Tibial nerve (tissue), 4 donors: ENCODE measurements around the gene SLX9. TPM values are rescaled to one million over a fixed set of nuclear protein-coding genes. Genes with fewer than 3 reads are reported as not detected.

Experiments used
- DNase-seq, 2 donors: peaks; one replicate each; pipeline ENCODE4 v3.0.0-alpha.2; 2019; ENCODE audit warnings: low spot score in 2 of 2
- H3K27ac ChIP-seq, 4 donors: fragments of 200-600 bp; sonication (generic) in 3 of 4; one replicate each; pipeline ENCODE4 v1.5.1; 2017 to 2019; ENCODE audit warnings: mild to moderate bottlenecking in 1 of 4
- H3K27me3 ChIP-seq, 2 donors: fragments of 200-600 bp; sonication (generic) in 1 of 2; one replicate each; pipeline versions ENCODE4 v1.5.1 to v1.6.0; 2017 to 2019
- H3K36me3 ChIP-seq, 3 donors: fragments of 200-600 bp; sonication (generic); one replicate each; pipeline ENCODE4 v1.5.1; 2018 to 2019
- H3K4me1 ChIP-seq, 4 donors: fragments of 200-600 bp; sonication (generic) in 3 of 4; one replicate each; pipeline ENCODE4 v1.5.1; 2017 to 2019
- H3K4me3 ChIP-seq, 4 donors: fragments of 200-600 bp; sonication (generic) in 3 of 4; one replicate each; pipeline ENCODE4 v1.5.1; 2017 to 2019; ENCODE audit warnings: mild to moderate bottlenecking in 1 of 4, moderate library complexity in 1 of 4
- H3K9me3 ChIP-seq, 4 donors: fragments of 200-600 bp; sonication (generic) in 3 of 4; one replicate each; pipeline ENCODE4 v1.5.1; 2017 to 2019
- EP300 ChIP-seq, 2 donors: sonication (generic); formaldehyde crosslinking; IDR thresholded peaks; one replicate each; pipeline ENCODE4 v1.6.1; 2017; ENCODE audit warnings: antibody characterized with exemption in 2 of 2, mild to moderate bottlenecking in 1 of 2
- POLR2A ChIP-seq, 2 donors: fragments of 450-650 bp; IDR thresholded peaks; one replicate each; pipeline ENCODE4 v1.6.1; 2017; ENCODE audit warnings: antibody characterized with exemption in 2 of 2, mild to moderate bottlenecking in 2 of 2, moderate library complexity in 2 of 2
- WGBS, 2 donors: methylation state at CpG; one replicate each; pipeline ENCODE4 v1.1.5; 2018; 5-methylcytosine and 5-hydroxymethylcytosine counted together
- total RNA-seq, 4 donors: library from RNA; depleted of rRNA; stranded (reverse); fragments of >200 nt; gene quantifications; one replicate each; pipeline ENCODE4 v1.1.0, GENCODE V29; 2016
- TF ChIP-seq, protein P1 (sequence below), 5 experiments: fragments of 200-600 bp in 3 of 5; fragments of 450-650 bp in 2 of 5; sonication (generic) in 3 of 5; IDR thresholded peaks; one replicate each; pipeline ENCODE4 v1.5.1; 2016 to 2019; ENCODE audit warnings: antibody characterized with exemption in 5 of 5, mild to moderate bottlenecking in 3 of 5, moderate library complexity in 2 of 5

SLX9 gene
- total RNA-seq, 4 donors from 2014 or later = 3.7 to 19.8 (median 13.3) TPM

DNA sequence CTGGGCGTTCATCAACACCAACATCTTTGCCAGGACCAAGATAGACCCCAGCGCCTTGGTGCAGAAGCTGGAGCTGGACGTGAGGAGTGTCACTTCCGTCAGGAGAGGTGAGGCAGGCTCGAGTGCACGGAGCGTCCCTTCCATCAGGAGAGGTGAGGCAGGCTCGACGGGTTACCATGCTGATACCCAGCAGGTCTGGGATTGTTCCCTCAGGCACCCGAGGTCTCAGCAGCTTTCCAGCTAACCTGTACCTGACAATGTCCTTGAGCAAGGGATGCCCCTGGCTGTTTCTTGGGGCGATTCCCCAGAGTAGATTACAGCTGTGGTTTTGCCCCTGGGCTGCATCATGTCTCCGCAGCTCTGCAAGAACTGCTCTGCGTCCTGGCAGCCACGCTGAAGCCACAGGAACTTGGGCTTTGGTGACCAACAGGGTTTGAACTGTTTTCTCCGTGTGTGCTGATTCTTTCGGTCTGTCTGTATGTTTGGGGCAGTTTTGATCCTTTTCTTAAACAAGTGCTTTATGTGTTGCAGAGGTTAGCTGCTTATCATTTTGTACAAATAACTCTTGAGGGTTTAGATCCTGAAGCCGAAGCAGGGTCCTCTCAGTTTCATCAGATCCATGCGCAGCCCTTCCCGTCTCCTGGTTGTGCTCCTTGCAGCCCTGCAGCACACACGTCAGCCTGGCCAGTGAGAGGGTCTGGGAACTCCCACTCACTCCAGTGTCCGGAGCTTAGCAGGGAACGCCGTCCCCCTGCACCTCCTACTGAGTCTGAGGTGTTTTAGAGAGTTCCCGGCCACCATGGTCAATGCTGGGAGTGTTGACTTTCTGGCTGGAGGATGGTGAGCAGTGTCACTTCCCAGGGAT, 4.1 kb downstream of the SLX9 start:
- H3K4me3 ChIP-seq = no peak overlapping the region
- no peak for DNase-seq
- peaks cover 0 to 58% (median 0%) of the 10 kb centered on the region in 3 donors for H3K36me3 ChIP-seq
- H3K27ac ChIP-seq = no peak overlapping the region
- no peak for TF ChIP-seq EP300 (IDR thresholded peaks at IDR 0.05)
- TF ChIP-seq, protein P1, sequence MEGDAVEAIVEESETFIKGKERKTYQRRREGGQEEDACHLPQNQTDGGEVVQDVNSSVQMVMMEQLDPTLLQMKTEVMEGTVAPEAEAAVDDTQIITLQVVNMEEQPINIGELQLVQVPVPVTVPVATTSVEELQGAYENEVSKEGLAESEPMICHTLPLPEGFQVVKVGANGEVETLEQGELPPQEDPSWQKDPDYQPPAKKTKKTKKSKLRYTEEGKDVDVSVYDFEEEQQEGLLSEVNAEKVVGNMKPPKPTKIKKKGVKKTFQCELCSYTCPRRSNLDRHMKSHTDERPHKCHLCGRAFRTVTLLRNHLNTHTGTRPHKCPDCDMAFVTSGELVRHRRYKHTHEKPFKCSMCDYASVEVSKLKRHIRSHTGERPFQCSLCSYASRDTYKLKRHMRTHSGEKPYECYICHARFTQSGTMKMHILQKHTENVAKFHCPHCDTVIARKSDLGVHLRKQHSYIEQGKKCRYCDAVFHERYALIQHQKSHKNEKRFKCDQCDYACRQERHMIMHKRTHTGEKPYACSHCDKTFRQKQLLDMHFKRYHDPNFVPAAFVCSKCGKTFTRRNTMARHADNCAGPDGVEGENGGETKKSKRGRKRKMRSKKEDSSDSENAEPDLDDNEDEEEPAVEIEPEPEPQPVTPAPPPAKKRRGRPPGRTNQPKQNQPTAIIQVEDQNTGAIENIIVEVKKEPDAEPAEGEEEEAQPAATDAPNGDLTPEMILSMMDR (IDR thresholded peaks at IDR 0.05) = no peak
- TF ChIP-seq POLR2A (IDR thresholded peaks at IDR 0.05) = no peak
- H3K9me3 ChIP-seq = no peaks in the 10 kb centered on the region
- no peaks in the 10 kb centered on the region for H3K27me3 ChIP-seq
- H3K4me1 ChIP-seq = peaks cover 0 to 35% (median 17%) of the 10 kb centered on the region in 4 donors
- 90 to 92% methylated on average over 24 of the region's 24 CpGs for WGBS, 2 donors

DNA sequence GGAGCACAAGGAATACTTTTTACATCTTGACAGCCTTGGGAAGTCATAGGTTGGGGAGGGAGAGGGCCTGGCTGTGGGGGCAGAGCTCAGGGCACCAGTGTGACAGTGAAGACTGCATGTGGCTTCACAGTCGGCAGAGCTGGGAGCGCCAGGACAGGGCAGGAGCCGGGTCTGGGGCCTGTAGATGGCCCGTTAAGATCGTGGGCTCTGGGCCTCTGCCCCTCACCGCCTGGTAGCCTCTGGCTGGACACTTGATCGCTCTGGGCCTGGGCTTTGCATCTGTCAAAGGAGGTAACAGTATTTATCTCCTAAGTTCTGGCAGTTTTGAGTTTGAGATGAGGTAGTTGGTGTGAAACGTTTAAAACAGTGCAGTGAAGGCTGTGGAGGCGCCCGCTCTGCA, 4.8 kb downstream of the SLX9 start:
- peaks cover 0 to 35% (median 12%) of the 10 kb centered on the region in 4 donors for H3K4me1 ChIP-seq

DNA sequence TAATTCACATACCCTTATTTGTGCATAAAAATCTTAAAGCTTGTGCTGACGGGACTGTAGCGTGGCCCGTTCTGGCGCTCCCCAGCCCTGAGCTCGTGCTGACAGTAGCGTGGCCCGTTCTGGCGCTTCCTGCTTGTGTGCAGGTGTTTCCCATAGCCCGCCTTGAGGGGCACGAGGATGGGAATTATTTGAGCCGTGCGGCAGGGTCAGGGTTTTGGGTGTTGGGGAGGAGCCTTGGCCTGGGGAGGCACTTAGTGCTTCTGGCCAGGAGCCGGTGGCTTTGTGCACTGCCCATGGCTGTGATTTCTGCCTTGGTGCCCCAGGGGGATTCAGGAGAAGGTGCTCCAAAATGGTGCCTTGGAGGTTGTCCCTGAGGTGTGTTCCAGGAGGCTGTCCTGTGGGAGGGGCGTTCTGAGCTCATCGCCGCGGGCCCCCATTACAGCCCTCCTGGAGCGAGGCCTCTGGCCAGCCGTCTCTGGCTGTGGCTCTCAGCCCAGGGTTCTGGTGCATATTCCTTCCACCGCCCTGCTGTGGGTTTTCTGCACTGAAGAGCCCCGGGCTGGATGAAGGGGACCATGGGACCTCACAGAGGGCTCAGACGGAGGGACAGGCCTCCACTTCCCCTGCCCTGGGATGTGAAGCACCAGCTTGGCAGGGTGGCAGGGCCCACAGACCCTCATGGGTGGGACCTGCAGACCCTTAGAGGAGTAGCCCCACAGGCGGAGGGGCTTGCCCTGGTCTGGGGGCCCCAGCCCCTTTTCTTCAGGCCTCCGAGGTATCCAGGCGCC, 6.6 kb downstream of the SLX9 start:
- Histone ChIP-seq H3K4me3 (no peak overlapping the region), H3K27me3 (no peaks in the 10 kb centered on the region), H3K36me3 (peaks cover 0 to 69% (median 0%) of the 10 kb centered on the region in 3 donors), H3K4me1 (peaks cover 0 to 32% (median 3%) of the 10 kb centered on the region in 4 donors), H3K9me3 (no peaks in the 10 kb centered on the region), H3K27ac (no peak overlapping the region)
- DNase-seq = no peak
- 84 to 86% methylated on average over 19 to 25 of the region's 25 CpGs for WGBS, 2 donors
- TF ChIP-seq EP300 (IDR thresholded peaks at IDR 0.05) = no peak

More for the DNA sequence above, 4.8 kb downstream of the SLX9 start:
- WGBS, 2 donors = 90 to 98% methylated on average over 5 to 10 of the region's 10 CpGs
- Histone ChIP-seq H3K27me3 (no peaks in the 10 kb centered on the region), H3K36me3 (peaks cover 0 to 65% (median 0%) of the 10 kb centered on the region in 3 donors), H3K4me3 (no peak overlapping the region), H3K9me3 (no peaks in the 10 kb centered on the region), H3K27ac (no peak overlapping the region)
- DNase-seq = no peak
- no peak for TF ChIP-seq EP300 (IDR thresholded peaks at IDR 0.05)
- TF ChIP-seq, protein P1 (IDR thresholded peaks at IDR 0.05) = no peak

DNA sequence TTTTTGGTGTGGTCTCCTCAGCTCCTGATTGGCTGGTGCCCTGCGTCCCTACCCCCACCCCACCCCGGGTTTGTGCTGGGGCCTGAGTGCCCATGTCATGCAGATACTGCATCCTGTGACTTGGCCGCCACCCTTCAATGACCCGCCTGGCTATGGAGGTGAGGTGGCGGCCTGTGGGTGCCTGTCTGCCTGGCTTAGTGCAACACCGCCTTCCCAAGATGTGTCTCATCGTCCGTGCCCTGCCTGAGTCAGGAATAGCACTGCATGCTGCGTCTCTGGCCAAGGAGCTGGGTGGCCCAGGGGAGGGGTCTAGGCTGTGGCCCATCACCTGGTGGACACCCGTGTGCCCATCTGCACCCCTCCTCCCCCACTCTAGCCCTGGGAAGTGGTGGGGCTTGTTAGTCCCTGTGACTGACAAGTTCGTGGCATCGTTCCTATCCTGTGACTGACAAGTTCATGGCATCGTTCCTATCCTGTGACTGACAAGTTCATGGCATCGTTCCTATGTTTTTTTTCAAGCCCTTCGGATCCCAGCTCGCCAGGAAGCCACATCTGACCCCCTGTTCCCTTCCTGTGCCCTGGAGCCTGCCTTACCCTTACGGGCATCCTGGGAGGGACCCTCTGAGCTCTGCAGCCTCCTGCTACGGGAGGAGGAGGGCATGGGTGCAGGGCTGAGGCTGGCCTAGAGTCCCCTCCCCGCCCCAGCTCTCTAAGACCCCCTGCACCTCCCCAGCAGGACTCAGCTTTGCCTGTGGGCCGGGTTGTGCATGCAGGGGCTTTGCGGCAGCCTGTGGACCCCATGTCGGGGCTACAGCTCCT, 7.5 kb downstream of the SLX9 start:
- TF ChIP-seq EP300 (IDR thresholded peaks at IDR 0.05) (no peak), POLR2A (IDR thresholded peaks at IDR 0.05) (no peak)
- TF ChIP-seq, protein P1 (IDR thresholded peaks at IDR 0.05) = no peak
- H3K36me3 ChIP-seq = peaks cover 0 to 73% (median 0%) of the 10 kb centered on the region in 3 donors

DNA sequence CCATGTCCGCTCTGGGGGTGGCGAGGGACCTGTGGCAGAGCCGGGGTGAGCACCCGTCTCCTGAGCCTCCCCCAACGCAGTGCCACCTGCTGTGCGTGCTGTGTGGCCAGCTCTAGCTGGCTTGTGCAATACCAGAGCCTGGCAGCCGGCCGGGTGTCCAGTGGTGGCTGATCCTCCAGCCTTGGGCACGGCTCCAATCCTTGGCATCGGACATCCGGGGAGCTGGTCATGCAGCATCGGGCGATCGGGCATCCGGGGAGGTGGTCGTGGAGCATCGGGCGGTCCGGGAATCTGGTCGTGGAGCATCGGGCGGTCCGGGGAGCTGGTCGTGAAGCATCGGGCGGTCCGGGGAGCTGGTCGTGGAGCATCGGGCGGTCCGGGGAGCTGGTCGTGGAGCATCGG, 8.1 kb downstream of the SLX9 start:
- TF ChIP-seq, protein P1 (IDR thresholded peaks at IDR 0.05) = no peak
- TF ChIP-seq POLR2A (IDR thresholded peaks at IDR 0.05) = no peak
- no peak for TF ChIP-seq EP300 (IDR thresholded peaks at IDR 0.05)

More for the DNA sequence above, 7.5 kb downstream of the SLX9 start:
- no peak overlapping the region for H3K27ac ChIP-seq
- DNase-seq = no peak
- peaks cover 0 to 23% (median 0%) of the 10 kb centered on the region in 4 donors for H3K4me1 ChIP-seq
- H3K27me3 ChIP-seq = no peaks in the 10 kb centered on the region
- H3K4me3 ChIP-seq = no peak overlapping the region
- WGBS, 2 donors = 81 to 82% methylated on average over 19 of the region's 22 CpGs
- no peaks in the 10 kb centered on the region for H3K9me3 ChIP-seq

More for the DNA sequence above, 8.1 kb downstream of the SLX9 start:
- peaks cover 0 to 17% (median 0%) of the 10 kb centered on the region in 4 donors for H3K4me1 ChIP-seq
- H3K36me3 ChIP-seq = peaks cover 0 to 71% (median 0%) of the 10 kb centered on the region in 3 donors
- H3K4me3 ChIP-seq = no peak overlapping the region
- no peaks in the 10 kb centered on the region for H3K27me3 ChIP-seq
- no peak for DNase-seq
- no peaks in the 10 kb centered on the region for H3K9me3 ChIP-seq
- H3K27ac ChIP-seq = no peak overlapping the region
- 88 to 91% methylated on average over 23 to 33 of the region's 33 CpGs for WGBS, 2 donors
